HG03139 (cell line): ENCODE results near the gene KRT72.

ENCODE experiments used
- ATAC-seq: cut with Tn5 transposase; IDR thresholded peaks from one replicate; pipeline ENCODE4 v1.9.1; 2021; ENCODE audit not compliant: unreplicated experiment

Gene KRT72

DNA sequence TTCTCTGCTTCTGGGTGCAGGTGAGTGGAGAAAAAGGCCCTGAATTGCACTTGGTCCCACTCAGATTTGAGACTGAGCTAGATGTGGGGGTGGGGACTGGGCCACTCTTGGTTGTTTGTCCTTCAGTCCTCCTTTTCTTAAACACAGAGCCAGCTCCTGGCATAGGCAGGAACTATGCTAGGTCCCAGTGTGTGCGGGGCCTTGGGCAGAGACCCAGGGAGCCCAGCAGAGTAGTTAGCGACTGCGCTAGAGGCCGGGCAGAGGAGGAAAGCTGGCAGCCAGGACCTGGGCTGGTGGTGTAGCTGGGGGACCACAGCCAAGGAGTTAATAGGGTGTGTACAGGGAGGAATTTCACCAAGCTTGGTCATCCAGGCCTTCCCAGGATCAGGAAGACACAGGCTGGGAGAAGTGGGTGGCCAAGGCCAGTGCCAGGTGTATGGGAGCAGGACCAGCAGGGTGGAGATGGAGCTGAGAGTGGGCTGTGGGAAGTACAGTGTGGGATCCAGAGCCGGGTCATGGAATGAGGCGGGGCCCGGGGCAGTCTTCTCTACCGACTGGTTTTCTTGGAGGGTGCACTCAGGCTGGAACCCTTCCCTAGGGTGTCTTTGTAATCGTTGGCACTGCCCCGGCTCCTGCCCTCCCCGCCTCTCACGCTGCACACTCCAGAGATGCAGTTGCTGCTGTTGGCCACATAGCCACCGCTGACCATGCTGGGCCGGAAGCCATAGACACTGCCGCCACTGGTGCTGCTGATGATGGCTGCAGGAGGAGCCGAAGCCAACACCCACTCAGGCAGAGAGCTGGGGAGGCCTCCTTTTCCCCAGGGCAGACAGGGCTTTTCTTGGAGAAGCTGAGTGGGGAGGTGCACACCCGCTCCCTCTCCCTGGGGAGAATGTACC is 57.0 kb downstream of the KRT72 start:
- no peak for ATAC-seq

DNA sequence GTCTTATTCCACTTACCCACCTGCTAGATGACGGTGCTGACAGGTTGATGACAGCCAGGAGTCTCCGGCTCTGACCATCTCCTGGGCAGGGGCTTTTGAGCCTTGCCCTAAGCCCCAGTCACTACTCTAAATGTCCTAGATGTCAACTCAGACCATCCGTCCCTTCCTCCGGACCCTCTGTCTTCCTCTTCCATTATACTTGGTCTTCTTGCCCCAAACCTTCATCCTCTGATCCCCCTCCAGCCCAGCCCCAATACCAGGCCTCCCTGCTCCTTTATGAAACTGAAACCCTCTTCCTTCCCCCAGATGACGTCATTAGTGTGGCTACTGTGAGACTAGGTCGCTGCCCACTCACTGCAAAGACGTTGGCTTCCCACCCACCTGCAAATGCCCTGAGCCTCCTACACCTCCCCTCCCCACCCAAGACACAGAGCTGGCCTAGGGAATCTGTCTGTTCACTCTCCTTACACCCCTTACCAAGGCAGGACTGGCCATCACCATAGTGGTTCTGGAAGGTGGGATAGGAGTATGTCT is 58.4 kb downstream of the KRT72 start:
- no peak for ATAC-seq

DNA sequence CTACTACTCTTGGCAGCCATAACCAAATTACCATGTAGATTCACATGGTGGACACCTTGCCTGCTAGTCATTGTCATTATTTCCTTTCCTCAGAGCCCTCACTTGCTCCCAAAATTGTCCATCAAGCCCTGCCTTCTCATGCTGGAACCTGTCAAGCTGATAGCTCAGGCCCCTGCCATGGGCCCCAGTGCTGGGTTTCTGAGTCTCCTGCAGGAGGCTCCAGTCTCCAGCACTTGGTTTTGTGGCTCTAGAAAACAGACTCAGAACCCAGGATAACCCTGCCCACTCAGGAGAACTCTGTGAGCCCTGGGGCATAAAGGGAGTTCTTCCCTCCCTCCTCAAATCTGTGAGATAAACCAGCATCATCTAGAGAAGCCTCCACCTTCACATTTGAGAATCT is 59.1 kb downstream of the KRT72 start:
- ATAC-seq = no peak

DNA sequence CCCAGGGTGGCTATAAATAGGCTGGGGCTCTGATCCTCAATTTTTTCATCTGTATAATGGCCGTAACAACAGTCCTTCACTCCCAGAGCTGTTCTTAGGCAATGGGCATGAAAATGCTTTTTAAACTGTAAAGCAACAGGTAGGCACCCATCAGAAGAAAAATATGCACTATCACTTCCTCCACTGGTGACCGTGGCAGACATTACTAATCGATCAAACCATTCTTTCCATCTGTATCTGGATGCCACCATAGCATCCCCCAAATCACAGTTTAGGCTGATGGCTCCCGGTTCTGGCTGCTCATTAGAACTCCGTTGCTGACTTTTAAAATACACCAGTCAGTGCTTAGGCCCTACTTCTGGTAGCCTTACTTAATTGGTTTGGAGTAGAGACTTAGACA is 59.6 kb downstream of the KRT72 start:
- ATAC-seq = no peak

DNA sequence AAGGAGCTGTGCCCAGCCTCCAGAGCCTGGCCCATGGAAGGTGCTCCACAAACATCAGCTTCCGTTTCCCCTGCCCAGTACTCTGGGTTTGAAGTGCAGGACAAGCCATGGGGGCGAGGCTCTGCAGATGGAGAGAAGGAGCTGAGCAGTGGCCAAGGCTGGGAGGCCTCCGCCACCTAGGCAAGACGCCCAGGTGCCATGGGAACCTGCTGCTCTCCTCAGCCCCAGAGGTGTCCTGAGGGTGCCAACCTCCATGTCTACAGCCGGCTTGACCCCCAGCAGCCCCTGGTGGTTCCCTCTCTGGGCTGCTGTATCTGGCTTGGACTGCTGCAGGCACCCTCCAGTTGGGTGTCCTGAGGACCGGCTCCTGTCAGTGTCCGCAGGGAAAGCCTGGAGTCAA is 60.7 kb downstream of the KRT72 start:
- ATAC-seq = no peak

DNA sequence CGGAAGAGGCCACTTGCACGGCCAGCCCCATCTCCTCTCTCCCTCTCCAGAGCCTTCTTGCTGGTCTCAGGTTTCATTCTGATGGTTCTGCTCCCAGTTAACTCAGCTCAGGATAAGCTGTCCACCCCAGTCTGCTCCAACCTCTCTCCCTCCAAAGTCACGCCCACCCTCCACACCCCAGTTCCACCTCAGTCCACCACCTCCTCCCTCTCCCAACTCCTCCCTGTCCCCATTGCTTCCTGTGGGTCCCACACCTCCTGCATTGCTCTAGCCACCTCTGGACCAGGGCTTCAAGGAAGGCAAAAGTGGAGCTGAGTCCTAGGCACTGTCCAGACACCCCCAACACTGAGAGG is 61.5 kb downstream of the KRT72 start:
- ATAC-seq = no peak

DNA sequence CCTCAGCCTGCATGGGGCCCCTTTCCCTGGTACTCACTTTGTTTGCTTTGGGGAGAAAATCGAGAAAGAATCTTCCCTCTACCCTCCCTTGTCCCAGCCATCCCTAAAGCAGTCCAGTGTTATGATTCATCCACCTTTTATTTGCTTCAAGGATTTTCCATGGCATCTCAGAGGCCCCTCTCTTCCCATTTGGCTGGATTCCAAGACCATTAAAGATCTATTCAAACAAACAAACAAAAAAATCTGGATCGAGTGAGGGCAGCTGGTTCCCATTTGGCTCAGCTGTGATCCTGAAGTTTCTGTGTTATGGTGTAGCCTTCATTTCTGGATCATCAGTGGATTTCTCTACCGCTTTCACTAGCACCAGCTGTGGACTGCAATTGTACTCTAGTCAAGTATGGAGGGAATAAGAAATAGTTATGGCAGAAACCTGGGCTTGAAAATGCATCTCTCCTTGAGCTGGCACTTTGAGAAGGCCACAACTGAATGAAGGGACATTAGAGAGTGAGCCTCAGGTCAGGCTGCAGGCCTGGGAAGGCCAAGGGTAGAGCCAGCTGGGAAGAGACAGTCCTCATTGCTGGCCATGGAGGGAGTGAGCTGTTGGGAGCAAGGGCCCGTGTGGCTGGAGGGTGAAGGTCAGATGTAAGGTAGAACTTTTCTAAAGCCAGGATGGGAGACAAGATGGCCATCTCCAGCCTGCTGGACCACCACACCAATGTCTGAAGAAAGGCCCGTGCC is 62.0 kb downstream of the KRT72 start:
- no peak for ATAC-seq

DNA sequence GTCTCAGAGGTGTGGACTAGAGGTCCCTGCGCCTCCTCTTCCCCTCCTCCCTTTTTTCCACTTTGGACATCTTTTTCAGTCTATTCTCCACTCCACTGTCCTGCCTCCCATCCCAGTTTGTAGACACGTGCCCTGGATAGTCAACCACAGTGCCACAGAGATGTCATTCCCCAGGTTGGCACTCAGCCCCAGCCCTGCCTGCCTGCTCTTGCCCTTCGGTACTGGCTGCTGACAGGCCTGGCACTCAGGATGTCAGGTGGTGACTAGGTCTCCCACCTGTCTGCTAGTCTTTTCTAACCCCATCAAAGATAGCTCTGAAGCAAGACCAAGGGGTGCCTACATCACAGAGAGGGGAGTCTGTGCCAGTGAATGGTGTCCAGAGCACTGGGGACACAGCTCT is 64.2 kb downstream of the KRT72 start:
- ATAC-seq = no peak
